ENCODE results near the gene EMC8.

- TF ChIP-seq EZH2 (IDR thresholded peaks at IDR 0.05; ENCODE audit: low read length), result no peak
- no peak for TF ChIP-seq CTCF (optimal IDR thresholded peaks at IDR 0.05 in 1 of 3, IDR thresholded peaks at IDR 0.05 in 1 of 3, conservative IDR thresholded peaks at IDR 0.05 in 1 of 3; ENCODE audit: extremely low read depth in 1 of 3, insufficient read depth in 2 of 3, low read length in 3 of 3)
These were observed 47.4 kb downstream of the EMC8 start for GRCh38 chr16:85751698-85752501.
